ENCODE results near the gene CYP2W1.
A peak's percentile ranks its signal among the peaks of the same experiment; 100 is the strongest.

CYP2W1 gene

GRCh38 chr7:1024876-1025742 lies 42.1 kb downstream of the CYP2W1 start:
- POLR2A ChIA-PET, result no interaction called here
- TF ChIP-seq, protein P1, sequence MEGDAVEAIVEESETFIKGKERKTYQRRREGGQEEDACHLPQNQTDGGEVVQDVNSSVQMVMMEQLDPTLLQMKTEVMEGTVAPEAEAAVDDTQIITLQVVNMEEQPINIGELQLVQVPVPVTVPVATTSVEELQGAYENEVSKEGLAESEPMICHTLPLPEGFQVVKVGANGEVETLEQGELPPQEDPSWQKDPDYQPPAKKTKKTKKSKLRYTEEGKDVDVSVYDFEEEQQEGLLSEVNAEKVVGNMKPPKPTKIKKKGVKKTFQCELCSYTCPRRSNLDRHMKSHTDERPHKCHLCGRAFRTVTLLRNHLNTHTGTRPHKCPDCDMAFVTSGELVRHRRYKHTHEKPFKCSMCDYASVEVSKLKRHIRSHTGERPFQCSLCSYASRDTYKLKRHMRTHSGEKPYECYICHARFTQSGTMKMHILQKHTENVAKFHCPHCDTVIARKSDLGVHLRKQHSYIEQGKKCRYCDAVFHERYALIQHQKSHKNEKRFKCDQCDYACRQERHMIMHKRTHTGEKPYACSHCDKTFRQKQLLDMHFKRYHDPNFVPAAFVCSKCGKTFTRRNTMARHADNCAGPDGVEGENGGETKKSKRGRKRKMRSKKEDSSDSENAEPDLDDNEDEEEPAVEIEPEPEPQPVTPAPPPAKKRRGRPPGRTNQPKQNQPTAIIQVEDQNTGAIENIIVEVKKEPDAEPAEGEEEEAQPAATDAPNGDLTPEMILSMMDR (IDR thresholded peaks at IDR 0.05; ENCODE audit: control extremely low read depth, extremely low read depth, low read depth, missing control alignments), result no peak
- CTCF ChIA-PET, result interaction anchor here (0.8 to 8.8 kb wide), 9 partner anchors 20 to 152 kb away, joined by 3 to 90 read pairs (median 5); partner anchors contain the start of gene GPR146
- DNase-seq (ENCODE audit: extremely low spot score), result no peak

DNA sequence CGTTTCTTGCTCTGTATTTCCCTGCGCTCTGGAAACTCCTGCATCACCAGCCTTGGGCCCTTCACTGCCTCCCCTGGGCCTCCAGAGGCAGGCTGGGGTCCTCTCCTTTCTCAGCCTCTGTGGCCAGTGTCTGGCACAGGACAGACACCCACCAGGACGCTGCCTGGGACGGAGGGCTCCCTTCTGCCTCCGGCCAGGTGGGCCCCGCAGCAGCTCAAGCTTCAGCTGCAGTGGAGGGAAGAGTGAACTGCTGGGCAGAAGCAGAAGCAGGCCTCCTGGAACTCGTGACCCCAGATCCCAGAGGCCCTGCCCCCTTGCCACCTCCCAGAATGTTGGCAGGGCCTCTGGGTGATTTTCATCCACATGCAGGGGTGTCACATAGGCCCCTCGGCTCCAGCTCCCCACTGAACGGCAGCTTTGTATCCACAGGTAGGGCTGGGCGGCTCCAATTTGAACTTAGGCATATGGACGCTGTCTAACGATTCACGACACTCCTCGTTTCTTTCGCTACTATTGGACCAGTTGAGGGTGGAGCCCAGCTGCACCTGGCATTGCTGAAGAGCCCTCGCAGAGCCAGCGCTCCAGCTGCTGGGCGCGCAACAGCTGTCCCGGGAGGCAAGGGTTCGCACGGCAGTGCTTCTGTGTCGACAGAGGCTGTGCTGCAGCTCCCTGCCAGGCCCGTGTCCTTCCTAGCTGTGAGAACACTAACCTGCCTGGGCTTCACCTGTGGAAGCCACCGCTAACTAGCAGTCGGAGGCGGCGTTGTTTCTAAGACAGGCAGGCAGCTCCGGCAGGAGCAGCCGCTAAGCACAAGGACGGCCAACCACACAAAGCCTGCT lies 43.0 kb downstream of the CYP2W1 start:
- TF ChIP-seq, protein P1 (IDR thresholded peaks at IDR 0.05; ENCODE audit: control extremely low read depth, extremely low read depth, low read depth, missing control alignments), result no peak
- ChIA-PET POLR2A (no interaction called here), CTCF (interaction anchor here (0.8 to 8.8 kb wide), 6 partner anchors 30 to 118 kb away, joined by 3 to 90 read pairs (median 4); no protein-coding TSS in a partner anchor)
- DNase-seq (ENCODE audit: extremely low spot score), result no peak

DNA sequence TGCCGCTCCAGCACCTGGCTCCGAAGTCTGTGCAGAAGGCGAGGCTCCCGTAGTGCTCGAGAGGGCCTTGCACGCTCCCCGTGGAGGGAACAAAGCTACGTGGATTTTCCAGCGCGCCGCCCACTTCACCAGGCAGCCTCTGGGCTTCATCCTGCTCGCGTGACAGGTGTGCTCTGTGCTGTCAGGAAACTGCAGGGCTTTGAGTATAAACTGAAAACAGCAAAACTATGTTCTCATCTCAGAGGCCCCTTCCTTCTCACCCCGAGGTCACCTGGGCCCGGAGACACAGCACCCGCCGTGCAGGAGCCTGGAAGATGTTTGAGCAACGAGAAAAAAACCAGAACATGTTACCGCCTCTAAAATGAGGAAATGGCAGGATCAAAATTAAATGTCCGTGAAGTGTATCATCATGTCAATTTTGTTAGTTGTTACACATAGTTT lies 43.8 kb downstream of the CYP2W1 start:
- CTCF ChIA-PET, result interaction anchor here (1.2 to 8.8 kb wide), 5 partner anchors 18 to 38 kb away, joined by 5 to 90 read pairs (median 6); partner anchors contain the start of gene GPR146
- TF ChIP-seq, protein P1 (IDR thresholded peaks at IDR 0.05; ENCODE audit: control extremely low read depth, extremely low read depth, low read depth, missing control alignments), result no peak
- DNase-seq (ENCODE audit: extremely low spot score), result no peak
- POLR2A ChIA-PET, result no interaction called here

- no peak for DNase-seq (ENCODE audit: extremely low spot score)
- POLR2A ChIA-PET, result no interaction called here
- TF ChIP-seq, protein P1 (IDR thresholded peaks at IDR 0.05; ENCODE audit: control extremely low read depth, extremely low read depth, low read depth, missing control alignments), result no peak
- CTCF ChIA-PET, result interaction anchor here (1.2 to 1.6 kb wide), 3 partner anchors 17 to 38 kb away, joined by 5 to 6 read pairs (median 5); partner anchors contain the start of gene GPR146
These were observed 44.5 kb downstream of the CYP2W1 start for GRCh38 chr7:1027242-1028043.

- DNase-seq (ENCODE audit: extremely low spot score), result peak; percentile 96
- ChIA-PET CTCF (interaction anchor here (0.7 to 1.6 kb wide), 5 partner anchors 16 to 37 kb away, joined by 3 to 7 read pairs (median 5); partner anchors contain the start of gene GPR146), POLR2A (no interaction called here)
- TF ChIP-seq, protein P1 (IDR thresholded peaks at IDR 0.05; ENCODE audit: control extremely low read depth, extremely low read depth, low read depth, missing control alignments), result no peak
These were observed 45.2 kb downstream of the CYP2W1 start for GRCh38 chr7:1028044-1028770.
